Neural progenitor cell (in vitro differentiated cells): ENCODE measurements around the gene SLC39A1.

Source experiments
- CTCF ChIP-seq: fragments of 200-600 bp; sonication (generic); IDR thresholded peaks from 2 replicates; pipeline ENCODE4 v1.5.1; 2017; ENCODE audit warnings: antibody characterized with exemption, mild to moderate bottlenecking
- EZH2 ChIP-seq: fragments of 200-600 bp; sonication (generic); IDR thresholded peaks from 2 replicates; pipeline ENCODE4 v1.6.1; 2017; ENCODE audit warnings: antibody characterized with exemption, mild to moderate bottlenecking, moderate library complexity
- EZH2phosphoT487 ChIP-seq: fragments of 200-600 bp; sonication (generic); IDR thresholded peaks from 2 replicates; pipeline ENCODE4 v1.6.1; 2017; ENCODE audit warnings: antibody characterized with exemption

GRCh38 chr1:153945795-153946621 is 17.3 kb downstream of the SLC39A1 start:
- TF ChIP-seq CTCF (no peak), EZH2 (no peak), EZH2phosphoT487 (no peak)
